ENCODE data around the gene SHROOM3. TPM values are rescaled to one million over a fixed set of nuclear protein-coding genes. Genes with fewer than 3 reads are reported as not detected.
A peak's percentile ranks its signal among the peaks of the same experiment; 100 is the strongest.

Gene SHROOM3
- total RNA-seq, 2 donors from 2014 or later, result 18.1 to 21.8 TPM

DNA sequence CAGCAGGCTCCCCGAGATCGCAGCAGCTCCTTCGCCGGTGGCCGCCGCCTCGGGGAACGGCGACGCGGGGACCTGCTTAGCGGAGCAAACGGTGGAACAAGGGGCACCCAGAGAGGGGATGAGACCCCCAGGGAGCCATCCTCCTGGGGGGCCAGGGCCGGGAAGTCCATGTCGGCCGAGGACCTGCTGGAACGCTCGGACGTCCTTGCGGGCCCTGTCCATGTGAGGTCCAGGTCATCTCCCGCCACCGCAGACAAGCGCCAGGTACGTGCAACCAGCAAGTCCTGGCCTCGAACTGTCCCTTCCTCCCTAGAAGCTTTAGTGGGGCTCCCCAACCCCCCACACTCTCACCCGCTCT lies 306.6 kb downstream of the SHROOM3 start:
- Histone ChIP-seq H3K4me3 (ENCODE audit: low read length) (no peak overlapping the region), H3K27ac (ENCODE audit: low read depth, low read length) (no peak overlapping the region), H3K4me1 (ENCODE audit: control insufficient read depth, insufficient read depth, low read length) (no peaks in the 10 kb centered on the region), H3K9ac (ENCODE audit: extremely low read depth, low read length, poor library complexity, severe bottlenecking) (no peak overlapping the region), H3K9me3 (ENCODE audit: control insufficient read depth, low read length) (no peaks in the 10 kb centered on the region), H3K36me3 (ENCODE audit: control insufficient read depth, insufficient read depth, low read length) (peaks cover 27% of the 10 kb centered on the region), H3K27me3 (ENCODE audit: control insufficient read depth, insufficient read depth, low read length, poor library complexity, severe bottlenecking) (no peaks in the 10 kb centered on the region)
- TF ChIP-seq, protein P1, sequence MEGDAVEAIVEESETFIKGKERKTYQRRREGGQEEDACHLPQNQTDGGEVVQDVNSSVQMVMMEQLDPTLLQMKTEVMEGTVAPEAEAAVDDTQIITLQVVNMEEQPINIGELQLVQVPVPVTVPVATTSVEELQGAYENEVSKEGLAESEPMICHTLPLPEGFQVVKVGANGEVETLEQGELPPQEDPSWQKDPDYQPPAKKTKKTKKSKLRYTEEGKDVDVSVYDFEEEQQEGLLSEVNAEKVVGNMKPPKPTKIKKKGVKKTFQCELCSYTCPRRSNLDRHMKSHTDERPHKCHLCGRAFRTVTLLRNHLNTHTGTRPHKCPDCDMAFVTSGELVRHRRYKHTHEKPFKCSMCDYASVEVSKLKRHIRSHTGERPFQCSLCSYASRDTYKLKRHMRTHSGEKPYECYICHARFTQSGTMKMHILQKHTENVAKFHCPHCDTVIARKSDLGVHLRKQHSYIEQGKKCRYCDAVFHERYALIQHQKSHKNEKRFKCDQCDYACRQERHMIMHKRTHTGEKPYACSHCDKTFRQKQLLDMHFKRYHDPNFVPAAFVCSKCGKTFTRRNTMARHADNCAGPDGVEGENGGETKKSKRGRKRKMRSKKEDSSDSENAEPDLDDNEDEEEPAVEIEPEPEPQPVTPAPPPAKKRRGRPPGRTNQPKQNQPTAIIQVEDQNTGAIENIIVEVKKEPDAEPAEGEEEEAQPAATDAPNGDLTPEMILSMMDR (conservative IDR thresholded peaks at IDR 0.05), result no peak
- DNase-seq, result no peak
- Mint-ChIP-seq H3K27ac (peak overlapping the region; percentile 7), H3K4me3 (no peak overlapping the region), H3K27me3 (ENCODE audit: insufficient read depth) (no peaks in the 10 kb centered on the region), H3K9me3 (no peaks in the 10 kb centered on the region), H3K36me3 (ENCODE audit: low read depth) (peaks cover 23% of the 10 kb centered on the region), H3K4me1 (no peaks in the 10 kb centered on the region)
- WGBS, 2 experiments (ENCODE audit: insufficient coverage in 1 of 2, insufficient read length in 1 of 2), result 94 to 98% methylated on average over 20 to 26 of the region's 26 CpGs

DNA sequence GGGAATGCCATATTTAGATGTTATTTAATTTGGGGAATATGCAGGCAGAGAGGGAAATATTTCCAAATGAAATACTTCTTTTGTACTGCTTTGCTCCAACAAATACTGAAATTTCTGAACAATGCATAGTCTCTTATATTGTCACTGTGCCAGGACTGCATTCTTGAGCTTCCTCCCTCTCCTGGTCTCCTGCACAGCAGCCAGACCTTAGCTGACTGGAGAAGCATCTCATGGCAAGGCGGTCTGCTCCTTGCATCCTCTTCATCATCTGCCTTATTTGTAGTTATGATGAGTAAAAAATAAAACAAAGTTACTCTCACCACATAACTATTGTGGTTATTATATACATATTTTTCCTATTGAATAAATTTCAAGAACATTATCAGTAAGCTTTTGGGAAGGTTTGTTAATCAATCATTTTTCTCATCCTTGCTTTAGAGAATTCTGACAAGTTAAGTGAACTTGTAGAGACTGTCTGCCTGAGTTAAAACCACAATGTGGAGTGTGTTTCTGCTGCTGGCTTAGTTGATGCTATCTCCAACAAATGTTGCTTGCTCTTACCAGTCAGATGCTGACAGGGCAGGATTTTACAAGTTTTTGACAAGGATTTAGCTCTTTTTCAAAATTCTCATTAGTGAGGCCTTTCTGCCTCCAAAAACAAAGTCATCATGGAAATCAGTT lies 309.4 kb downstream of the SHROOM3 start:
- Histone ChIP-seq H3K9ac (ENCODE audit: extremely low read depth, low read length, poor library complexity, severe bottlenecking) (no peak overlapping the region), H3K4me1 (ENCODE audit: control insufficient read depth, insufficient read depth, low read length) (no peaks in the 10 kb centered on the region), H3K9me3 (ENCODE audit: control insufficient read depth, low read length) (no peaks in the 10 kb centered on the region), H3K36me3 (ENCODE audit: control insufficient read depth, insufficient read depth, low read length) (peaks cover 23% of the 10 kb centered on the region), H3K27ac (ENCODE audit: low read depth, low read length) (no peak overlapping the region), H3K27me3 (ENCODE audit: control insufficient read depth, insufficient read depth, low read length, poor library complexity, severe bottlenecking) (no peaks in the 10 kb centered on the region), H3K4me3 (ENCODE audit: low read length) (no peak overlapping the region)
- no peak overlapping the region for H3K27ac Mint-ChIP-seq
- no peak for DNase-seq
- no peak overlapping the region for H3K4me3 Mint-ChIP-seq
- no peaks in the 10 kb centered on the region for H3K27me3 Mint-ChIP-seq (ENCODE audit: insufficient read depth)
- TF ChIP-seq, protein P1 (conservative IDR thresholded peaks at IDR 0.05), result no peak
- H3K9me3 Mint-ChIP-seq, result no peaks in the 10 kb centered on the region
- peaks cover 8% of the 10 kb centered on the region for H3K4me1 Mint-ChIP-seq
- H3K36me3 Mint-ChIP-seq (ENCODE audit: low read depth), result peaks cover 16% of the 10 kb centered on the region
- 100% methylated on average over 1 of the region's 1 CpG; no CpG with 5 or more reads in 1 of the 2 experiments for WGBS, 2 experiments (ENCODE audit: insufficient coverage in 1 of 2, insufficient read length in 1 of 2)

DNA sequence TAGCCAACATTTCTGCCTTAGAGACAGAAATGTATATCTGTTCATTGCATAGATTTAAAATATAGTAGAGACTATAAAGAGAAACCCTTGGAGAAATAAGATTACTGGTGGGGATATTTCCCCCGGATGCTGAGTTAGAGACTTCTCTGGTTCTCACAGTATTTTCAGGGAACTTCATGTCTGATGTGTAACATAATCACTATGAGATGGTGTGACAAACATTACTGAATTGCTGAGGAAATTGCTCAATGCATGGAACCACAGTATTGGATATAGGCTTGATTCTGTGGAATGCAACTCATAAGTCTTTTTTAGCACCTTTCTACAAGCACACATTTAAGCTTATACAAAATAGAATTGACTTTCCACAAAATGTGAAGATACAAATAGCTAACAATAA lies 310.2 kb downstream of the SHROOM3 start:
- Histone ChIP-seq H3K4me1 (ENCODE audit: control insufficient read depth, insufficient read depth, low read length) (no peaks in the 10 kb centered on the region), H3K4me3 (ENCODE audit: low read length) (no peak overlapping the region), H3K9ac (ENCODE audit: extremely low read depth, low read length, poor library complexity, severe bottlenecking) (no peak overlapping the region), H3K27ac (ENCODE audit: low read depth, low read length) (no peak overlapping the region), H3K9me3 (ENCODE audit: control insufficient read depth, low read length) (no peaks in the 10 kb centered on the region), H3K36me3 (ENCODE audit: control insufficient read depth, insufficient read depth, low read length) (peaks cover 21% of the 10 kb centered on the region), H3K27me3 (ENCODE audit: control insufficient read depth, insufficient read depth, low read length, poor library complexity, severe bottlenecking) (no peaks in the 10 kb centered on the region)
- TF ChIP-seq, protein P1 (conservative IDR thresholded peaks at IDR 0.05), result no peak
- Mint-ChIP-seq H3K36me3 (ENCODE audit: low read depth) (peaks cover 16% of the 10 kb centered on the region), H3K4me3 (no peak overlapping the region), H3K27ac (no peak overlapping the region), H3K4me1 (peaks cover 8% of the 10 kb centered on the region), H3K27me3 (ENCODE audit: insufficient read depth) (no peaks in the 10 kb centered on the region), H3K9me3 (no peaks in the 10 kb centered on the region)
- 97% methylated on average over 1 of the region's 1 CpG; no CpG with 5 or more reads in 1 of the 2 experiments for WGBS, 2 experiments (ENCODE audit: insufficient coverage in 1 of 2, insufficient read length in 1 of 2)
- DNase-seq, result no peak

Measured in endodermal cell (in vitro differentiated cells).